Ishikawa (cell line): Measurements from ENCODE around the gene CWC22.

Experiments used
- CEBPB ChIP-seq: IDR thresholded peaks from 2 replicates; pipeline ENCODE4 v1.6.1; 2012
- CREB1 ChIP-seq: IDR thresholded peaks from 2 replicates; pipeline ENCODE4 v1.6.1; 2012; ENCODE audit warnings: low read depth
- EGR1 ChIP-seq: IDR thresholded peaks from 2 replicates; pipeline ENCODE4 v1.6.1; 2012
- EP300 ChIP-seq: IDR thresholded peaks from 2 replicates; pipeline ENCODE4 v1.6.1; 2012; ENCODE audit warnings: borderline replicate concordance
- FOXM1 ChIP-seq: IDR thresholded peaks from 2 replicates; pipeline ENCODE4 v1.6.1; 2012; ENCODE audit warnings: low read depth, borderline replicate concordance
- NFIC ChIP-seq: IDR thresholded peaks from 2 replicates; pipeline ENCODE4 v1.6.1; 2012
- RAD21 ChIP-seq: IDR thresholded peaks from 2 replicates; pipeline ENCODE4 v1.6.1; 2012; ENCODE audit warnings: low read depth
- TAF1 ChIP-seq: IDR thresholded peaks from 2 replicates; pipeline ENCODE4 v1.6.1; 2012; ENCODE audit warnings: low read depth, mild to moderate bottlenecking
- TCF12 ChIP-seq: IDR thresholded peaks from 2 replicates; pipeline ENCODE4 v1.6.1; 2012; ENCODE audit warnings: low read depth
- YY1 ChIP-seq: IDR thresholded peaks from 2 replicates; pipeline ENCODE4 v1.6.1; 2012; ENCODE audit warnings: low read depth
- ZBTB7A ChIP-seq: IDR thresholded peaks from 2 replicates; pipeline ENCODE4 v1.6.1; 2012; ENCODE audit warnings: low read depth
- TF ChIP-seq, protein P1 (sequence below): IDR thresholded peaks from 2 replicates; pipeline ENCODE4 v1.6.1; 2012
- TF ChIP-seq, protein P2 (sequence below): IDR thresholded peaks from 2 replicates; pipeline ENCODE4 v1.6.1; 2012
- TF ChIP-seq, protein P3 (sequence below): IDR thresholded peaks from 2 replicates; pipeline ENCODE4 v1.6.1; 2012; ENCODE audit warnings: low read depth, mild to moderate bottlenecking

CWC22 gene

DNA sequence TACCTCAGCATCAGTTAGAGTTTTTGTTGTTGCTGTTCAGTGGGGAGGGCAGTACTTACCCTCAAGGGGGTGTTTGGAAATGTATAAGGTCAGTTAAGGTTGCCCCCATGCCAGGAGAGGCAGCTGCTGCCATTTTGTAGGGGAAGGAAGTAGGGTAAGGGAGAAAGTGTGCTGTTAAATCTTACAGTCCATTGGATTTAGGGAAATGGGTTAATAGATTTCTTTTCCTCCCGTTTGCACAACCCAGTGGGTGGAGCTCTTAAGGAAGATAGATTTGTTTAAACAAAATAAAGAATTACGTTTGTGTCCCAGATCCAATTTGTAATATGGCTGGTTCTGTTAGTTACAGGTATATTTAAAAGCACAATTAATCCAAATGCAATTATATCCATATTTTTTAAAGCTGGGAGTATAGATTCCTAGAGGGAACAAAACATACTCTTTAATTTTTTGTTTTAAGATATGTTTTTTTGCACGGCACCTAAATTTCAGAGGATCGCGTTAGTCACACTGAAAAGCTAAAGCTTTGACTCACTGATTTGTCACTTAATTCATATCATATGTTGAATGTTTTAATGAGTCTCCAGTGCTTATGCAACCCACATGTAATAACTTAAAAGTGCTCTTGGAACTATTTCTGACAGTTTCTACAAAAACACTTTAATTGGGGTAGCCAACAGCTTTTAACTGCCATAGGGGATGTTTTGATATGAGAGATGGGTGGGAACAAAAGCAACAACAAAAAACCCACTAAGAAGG, 9.0 kb upstream of the CWC22 start:
- TF ChIP-seq NFIC, result no peak

DNA sequence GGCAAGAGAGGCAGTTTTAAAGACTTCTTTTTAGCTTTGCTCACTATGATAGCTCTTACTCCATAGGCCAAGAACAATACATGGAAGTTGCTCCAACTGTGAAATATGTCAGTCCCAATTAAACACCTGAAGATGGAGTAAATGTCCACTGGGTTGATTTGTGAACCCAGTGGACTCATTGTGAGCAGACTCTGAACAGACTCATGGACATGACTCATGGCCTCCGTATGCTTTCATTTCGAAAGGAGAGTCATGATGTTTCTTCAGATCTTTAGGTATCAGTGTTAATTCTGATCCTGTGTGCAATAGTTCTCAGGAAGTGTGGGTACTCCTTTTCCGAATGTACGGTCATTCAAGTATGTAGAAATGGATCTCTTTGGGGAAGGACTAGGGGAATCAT, 5.4 kb upstream of the CWC22 start:
- TF ChIP-seq RAD21 (no peak), YY1 (no peak), FOXM1 (no peak), NFIC (no peak), EP300 (no peak)

DNA sequence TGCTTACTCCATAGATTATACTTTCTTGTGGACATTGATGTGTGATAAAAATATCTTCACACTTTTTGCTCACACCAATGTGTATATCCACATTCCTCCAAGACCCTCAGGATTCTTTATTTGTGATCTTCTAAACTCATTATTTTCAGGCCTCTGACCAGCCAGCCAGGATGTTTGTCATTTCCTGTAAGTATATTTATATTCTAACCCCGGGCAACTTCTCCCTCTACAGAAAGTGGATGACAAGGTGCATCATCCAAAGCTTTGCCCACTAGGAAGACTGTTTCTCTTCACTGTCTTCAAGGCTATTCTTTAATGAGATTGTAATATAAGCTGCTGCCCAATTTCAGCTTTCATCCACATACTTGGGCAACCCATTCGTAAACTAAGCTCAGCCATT, 3.6 kb upstream of the CWC22 start:
- TF ChIP-seq RAD21 (no peak), EGR1 (no peak), EP300 (no peak), NFIC (no peak), CEBPB (no peak), TAF1 (no peak), ZBTB7A (no peak), YY1 (no peak), FOXM1 (no peak), CREB1 (no peak)
- TF ChIP-seq, protein P1, sequence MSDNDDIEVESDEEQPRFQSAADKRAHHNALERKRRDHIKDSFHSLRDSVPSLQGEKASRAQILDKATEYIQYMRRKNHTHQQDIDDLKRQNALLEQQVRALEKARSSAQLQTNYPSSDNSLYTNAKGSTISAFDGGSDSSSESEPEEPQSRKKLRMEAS, result no peak
- TF ChIP-seq, protein P2, sequence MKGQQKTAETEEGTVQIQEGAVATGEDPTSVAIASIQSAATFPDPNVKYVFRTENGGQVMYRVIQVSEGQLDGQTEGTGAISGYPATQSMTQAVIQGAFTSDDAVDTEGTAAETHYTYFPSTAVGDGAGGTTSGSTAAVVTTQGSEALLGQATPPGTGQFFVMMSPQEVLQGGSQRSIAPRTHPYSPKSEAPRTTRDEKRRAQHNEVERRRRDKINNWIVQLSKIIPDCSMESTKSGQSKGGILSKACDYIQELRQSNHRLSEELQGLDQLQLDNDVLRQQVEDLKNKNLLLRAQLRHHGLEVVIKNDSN, result no peak
- TF ChIP-seq, protein P3, sequence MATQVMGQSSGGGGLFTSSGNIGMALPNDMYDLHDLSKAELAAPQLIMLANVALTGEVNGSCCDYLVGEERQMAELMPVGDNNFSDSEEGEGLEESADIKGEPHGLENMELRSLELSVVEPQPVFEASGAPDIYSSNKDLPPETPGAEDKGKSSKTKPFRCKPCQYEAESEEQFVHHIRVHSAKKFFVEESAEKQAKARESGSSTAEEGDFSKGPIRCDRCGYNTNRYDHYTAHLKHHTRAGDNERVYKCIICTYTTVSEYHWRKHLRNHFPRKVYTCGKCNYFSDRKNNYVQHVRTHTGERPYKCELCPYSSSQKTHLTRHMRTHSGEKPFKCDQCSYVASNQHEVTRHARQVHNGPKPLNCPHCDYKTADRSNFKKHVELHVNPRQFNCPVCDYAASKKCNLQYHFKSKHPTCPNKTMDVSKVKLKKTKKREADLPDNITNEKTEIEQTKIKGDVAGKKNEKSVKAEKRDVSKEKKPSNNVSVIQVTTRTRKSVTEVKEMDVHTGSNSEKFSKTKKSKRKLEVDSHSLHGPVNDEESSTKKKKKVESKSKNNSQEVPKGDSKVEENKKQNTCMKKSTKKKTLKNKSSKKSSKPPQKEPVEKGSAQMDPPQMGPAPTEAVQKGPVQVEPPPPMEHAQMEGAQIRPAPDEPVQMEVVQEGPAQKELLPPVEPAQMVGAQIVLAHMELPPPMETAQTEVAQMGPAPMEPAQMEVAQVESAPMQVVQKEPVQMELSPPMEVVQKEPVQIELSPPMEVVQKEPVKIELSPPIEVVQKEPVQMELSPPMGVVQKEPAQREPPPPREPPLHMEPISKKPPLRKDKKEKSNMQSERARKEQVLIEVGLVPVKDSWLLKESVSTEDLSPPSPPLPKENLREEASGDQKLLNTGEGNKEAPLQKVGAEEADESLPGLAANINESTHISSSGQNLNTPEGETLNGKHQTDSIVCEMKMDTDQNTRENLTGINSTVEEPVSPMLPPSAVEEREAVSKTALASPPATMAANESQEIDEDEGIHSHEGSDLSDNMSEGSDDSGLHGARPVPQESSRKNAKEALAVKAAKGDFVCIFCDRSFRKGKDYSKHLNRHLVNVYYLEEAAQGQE, result no peak

DNA sequence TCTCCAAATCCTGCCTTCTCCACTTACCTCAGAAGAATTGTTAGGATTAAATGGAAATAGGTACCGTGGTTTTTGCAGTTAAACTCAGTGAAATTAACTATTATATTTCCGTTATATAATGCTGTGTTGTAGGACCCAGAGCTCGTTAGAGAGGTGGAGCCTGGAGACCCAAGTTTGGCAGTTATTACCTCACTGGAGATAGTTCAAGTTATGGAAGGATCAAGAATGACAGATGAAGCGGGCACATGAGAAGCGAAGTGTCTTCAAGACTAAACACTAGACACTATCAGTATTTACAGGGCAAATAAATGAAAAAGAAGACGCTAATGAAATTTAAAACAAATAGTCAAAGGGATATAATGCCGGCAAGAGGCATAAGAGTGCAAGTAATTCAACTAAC, 866 bp downstream of the CWC22 start:
- TF ChIP-seq NFIC (no peak), RAD21 (no peak), TAF1 (no peak), ZBTB7A (no peak), CEBPB (no peak), TCF12 (no peak), EGR1 (no peak), FOXM1 (no peak), CREB1 (no peak), EP300 (no peak), YY1 (no peak)
- TF ChIP-seq, protein P3, result no peak
- TF ChIP-seq, protein P1, result no peak
- TF ChIP-seq, protein P2, result no peak

DNA sequence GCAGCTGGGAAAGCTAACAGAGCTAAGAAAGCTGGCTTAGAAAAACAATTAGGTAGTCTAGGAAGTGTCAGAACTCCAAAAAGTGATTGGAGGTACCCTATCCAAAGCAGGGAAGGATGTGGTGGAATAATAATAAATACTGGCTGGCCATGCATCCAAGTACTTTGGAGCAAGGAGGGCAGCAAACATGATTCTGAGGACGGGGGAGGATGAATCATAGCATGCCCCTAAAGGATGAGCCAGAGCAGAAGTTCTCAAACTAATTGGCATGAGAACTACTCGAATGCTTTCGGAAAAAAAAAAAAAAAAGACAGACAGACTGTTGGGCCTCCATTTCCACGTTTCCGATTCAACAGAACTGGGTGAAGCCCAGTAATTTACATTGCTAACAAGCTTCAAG, 2.4 kb downstream of the CWC22 start:
- no peak for TF ChIP-seq CREB1
- TF ChIP-seq, protein P3, result no peak
- TF ChIP-seq YY1, result no peak
- no peak for TF ChIP-seq CEBPB
- TF ChIP-seq EP300, result no peak
- TF ChIP-seq NFIC, result no peak
- TF ChIP-seq, protein P2, result no peak
- TF ChIP-seq ZBTB7A, result no peak
- TF ChIP-seq TCF12, result no peak
- no peak for TF ChIP-seq FOXM1
- no peak for TF ChIP-seq TAF1
